ENCODE measurements around the gene MAP3K13. TPM values are rescaled to one million over a fixed set of nuclear protein-coding genes. Genes with fewer than 3 reads are reported as not detected.

MAP3K13 gene
- polyA plus RNA-seq (ENCODE audit: insufficient read length in 10 of 10), result 10 to 100 TPM; 12.2 to 20.2 (median 17.8) TPM
- long read RNA-seq, donor 1, transcript MAP3K13-212 (3 exons, 1,681 nt), result major isoform, 13 of 14 reads
- long read RNA-seq, donor 1, partial matches to known transcripts, result 0 of 14 reads
- long read RNA-seq, donor 1, other reads (novel, unspliced or antisense), result 0 of 14 reads
- long read RNA-seq, donor 2, transcript MAP3K13-212 (3 exons, 1,681 nt), result major isoform, 6 of 27 reads
- long read RNA-seq, donor 2, partial matches to known transcripts, result 9 of 27 reads
- long read RNA-seq, donor 2, other reads (novel, unspliced or antisense), result 10 of 27 reads
- long read RNA-seq, donor 3, result 0 reads
- long read RNA-seq, donor 4, transcript MAP3K13-212 (3 exons, 1,681 nt), result major isoform, 12 of 24 reads
- long read RNA-seq, donor 4, partial matches to known transcripts, result 0 of 24 reads
- long read RNA-seq, donor 4, other reads (novel, unspliced or antisense), result 10 of 24 reads
- long read RNA-seq, donor 5, transcript MAP3K13-212 (3 exons, 1,681 nt), result major isoform, 17 of 35 reads
- long read RNA-seq, donor 5, partial matches to known transcripts, result 16 of 35 reads
- long read RNA-seq, donor 5, other reads (novel, unspliced or antisense), result 0 of 35 reads
- long read RNA-seq, donor 6, transcript MAP3K13-212 (3 exons, 1,681 nt), result major isoform, 16 of 30 reads
- long read RNA-seq, donor 6, partial matches to known transcripts, result 13 of 30 reads
- long read RNA-seq, donor 6, other reads (novel, unspliced or antisense), result 0 of 30 reads
- long read RNA-seq, donor 7, transcript MAP3K13-212 (3 exons, 1,681 nt), result major isoform, 11 of 17 reads
- long read RNA-seq, donor 7, partial matches to known transcripts, result 5 of 17 reads
- long read RNA-seq, donor 7, other reads (novel, unspliced or antisense), result 0 of 17 reads
- long read RNA-seq, donor 8, transcript MAP3K13-212 (3 exons, 1,681 nt), result major isoform, 12 of 852 reads
- long read RNA-seq, donor 8, partial matches to known transcripts, result 838 of 852 reads
- long read RNA-seq, donor 8, other reads (novel, unspliced or antisense), result 0 of 852 reads
- long read RNA-seq, donor 9, partial matches to known transcripts, result 0 of 1 reads
- long read RNA-seq, donor 9, other reads (novel, unspliced or antisense), result 0 of 1 reads

GRCh38 chr3:185362850-185363661 lies at the start of gene MAP3K13:
Gene MAP3K13, plus strand, starts transcription at chr3:185363136. Its CDS starts 65,446 bp downstream, at chr3:185428582.
- DNase-seq, result peak; percentile 88 to 94 (median 91)

GRCh38 chr3:185313693-185314246 lies 49.2 kb upstream of the MAP3K13 start:
- DNase-seq, result no peak

- no peak for DNase-seq
These were observed 46.1 kb upstream of the MAP3K13 start for GRCh38 chr3:185316740-185317412.

- no peak for DNase-seq
These were observed 45.3 kb upstream of the MAP3K13 start for GRCh38 chr3:185317674-185318073.

- DNase-seq, result no peak
These were observed 44.8 kb upstream of the MAP3K13 start for GRCh38 chr3:185318141-185318540.

GRCh38 chr3:185319801-185320200 lies 43.1 kb upstream of the MAP3K13 start:
- DNase-seq, result no peak

- DNase-seq, result no peak
These were observed 42.0 kb upstream of the MAP3K13 start for GRCh38 chr3:185320949-185321348.

- no peak for DNase-seq
These were observed 40.7 kb upstream of the MAP3K13 start for GRCh38 chr3:185322101-185322719.

GRCh38 chr3:185325946-185326791 lies 36.8 kb upstream of the MAP3K13 start:
- DNase-seq, result no peak

- no peak for DNase-seq
These were observed 35.9 kb upstream of the MAP3K13 start for GRCh38 chr3:185327062-185327461.

GRCh38 chr3:185328324-185329004 lies 34.5 kb upstream of the MAP3K13 start:
- DNase-seq, result peak in 1 of 3 donors; percentile 26

- DNase-seq, result peak in 1 of 3 donors; percentile 21
These were observed 32.7 kb upstream of the MAP3K13 start for GRCh38 chr3:185330238-185330637.

GRCh38 chr3:185330644-185331043 lies 32.3 kb upstream of the MAP3K13 start:
- DNase-seq, result no peak

GRCh38 chr3:185332026-185332735 lies 30.8 kb upstream of the MAP3K13 start:
- peak in 2 of 3 donors; percentile 12 to 21 for DNase-seq

GRCh38 chr3:185335799-185336198 lies 27.1 kb upstream of the MAP3K13 start:
- peak in 1 of 3 donors; percentile 15 for DNase-seq

GRCh38 chr3:185337231-185337816 lies 25.6 kb upstream of the MAP3K13 start:
- DNase-seq, result no peak

- no peak for DNase-seq
These were observed 23.0 kb upstream of the MAP3K13 start for GRCh38 chr3:185339945-185340344.
